Measurements from ENCODE around the gene EFNA3.

DNA sequence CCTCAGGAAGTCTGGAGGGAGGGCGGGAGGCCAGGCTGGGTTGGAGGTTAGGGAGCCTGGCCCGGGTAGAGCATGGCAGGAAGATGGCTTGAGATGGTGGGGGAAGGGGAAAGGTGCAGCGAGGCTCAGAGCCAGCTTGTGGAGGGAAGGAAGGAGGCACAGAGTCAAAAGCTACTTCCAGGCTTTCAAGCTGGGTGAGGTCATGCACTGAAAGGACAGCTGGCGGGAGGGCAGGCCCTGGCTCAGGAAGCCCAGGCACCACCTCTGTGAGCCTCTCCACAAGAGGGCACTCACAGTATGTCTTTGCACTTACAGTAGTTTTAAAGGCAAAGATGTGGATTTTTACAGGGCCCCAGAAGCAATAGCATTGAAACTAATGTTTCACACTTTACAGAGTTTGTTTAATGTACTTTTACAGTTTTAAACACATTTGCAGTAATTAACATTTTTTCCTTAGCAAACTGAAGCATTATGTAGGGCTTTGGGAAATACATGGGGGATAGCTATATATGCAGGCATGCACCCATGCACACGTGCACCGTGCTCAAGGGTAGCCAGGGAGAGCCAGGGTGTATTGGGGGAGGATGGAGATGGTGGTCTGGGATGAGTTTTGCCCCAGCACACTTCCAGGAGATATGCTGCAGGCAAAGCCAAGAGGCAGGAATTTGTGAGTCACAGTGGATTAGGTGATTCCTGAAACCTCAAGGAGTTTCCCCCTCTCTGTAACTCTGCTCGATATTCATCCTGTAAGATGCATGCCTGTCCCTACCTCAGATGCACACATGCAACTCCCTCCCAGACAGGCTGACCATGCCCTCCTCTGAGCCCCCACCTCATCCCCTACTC lies 33.6 kb upstream of the EFNA3 start:
- TF ChIP-seq CTCF (conservative IDR thresholded peaks at IDR 0.05; ENCODE audit: low read depth, low read length) (peak; percentile 94), EZH2 (IDR thresholded peaks at IDR 0.05; ENCODE audit: low read length, unreplicated experiment) (no peak)

All from PC-3 (cell line).